ENCODE data around the gene RPS21.

GRCh38 chr20:62430866-62431447 is 44.1 kb downstream of the RPS21 start:
- TF ChIP-seq CTCF (IDR thresholded peaks at IDR 0.05) (no peak), NRF1 (IDR thresholded peaks at IDR 0.05; ENCODE audit: low read depth, low read length) (no peak), JUND (IDR thresholded peaks at IDR 0.05) (no peak), FOXJ3 (CRISPR knock-in tag; IDR thresholded peaks at IDR 0.05) (no peak), EP300 (IDR thresholded peaks at IDR 0.05; ENCODE audit: borderline replicate concordance in 1 of 2, low read depth in 1 of 2, low read length in 1 of 2) (no peak), ZBTB33 (IDR thresholded peaks at IDR 0.05; ENCODE audit: borderline replicate concordance, low read depth) (no peak), MAX (IDR thresholded peaks at IDR 0.05; ENCODE audit: low read depth) (no peak), RAD21 (IDR thresholded peaks at IDR 0.05; ENCODE audit: low read length) (no peak), POLR2AphosphoS5 (IDR thresholded peaks at IDR 0.05; ENCODE audit: low read depth, low read length) (no peak)
